Muscle layer of duodenum (tissue), 2 donors: ENCODE results near the gene ZNF324B.
"Not testable (repeated sequence)": the region's sequence is repeated elsewhere in the genome, so short reads cannot be mapped to it uniquely, and the experiment has no call there.

Experiments
- H3K27ac ChIP-seq: one replicate; pipeline ENCODE4 v1.7.0; 2013; ENCODE audit warnings: mild to moderate bottlenecking, low read length
- H3K27me3 ChIP-seq: one replicate; pipeline ENCODE4 v1.7.0; 2013; ENCODE audit warnings: low read depth, mild to moderate bottlenecking, control low read depth, low read length
- H3K36me3 ChIP-seq, 2 donors: one replicate each; pipeline ENCODE4 v1.7.0; 2013; ENCODE audit warnings: low read length in 2 of 2, control low read depth in 1 of 2, mild to moderate bottlenecking in 1 of 2; ENCODE audit not compliant: insufficient read depth in 2 of 2, control insufficient read depth in 1 of 2
- H3K4me1 ChIP-seq, 2 donors: one replicate each; pipeline ENCODE4 v1.7.0; 2013; ENCODE audit warnings: low read length in 2 of 2, mild to moderate bottlenecking in 2 of 2, control low read depth in 1 of 2, moderate library complexity in 1 of 2; ENCODE audit not compliant: insufficient read depth in 2 of 2, control insufficient read depth in 1 of 2
- H3K4me3 ChIP-seq, 2 donors: one replicate each; pipeline ENCODE4 v1.7.0; 2013; ENCODE audit warnings: low read length in 2 of 2, low read depth in 1 of 2, mild to moderate bottlenecking in 1 of 2
- H3K9me3 ChIP-seq, 2 donors: one replicate each; pipeline ENCODE4 v1.7.0; 2013; ENCODE audit warnings: low read length in 2 of 2, control low read depth in 1 of 2, mild to moderate bottlenecking in 1 of 2; ENCODE audit not compliant: control insufficient read depth in 1 of 2
- donor health status: healthy.

The ZNF324B gene

GRCh38 chr19:58451358-58452101, at the start of gene ZNF324B:
ZNF324B (plus strand) TSS chr19:58451622; CDS start chr19:58453702, 2,080 bp downstream.
- peaks cover 0 to 25% of the 10 kb centered on the region in 2 donors for H3K36me3 ChIP-seq
- no peak within 1 kb of the TSS for H3K27ac ChIP-seq
- H3K4me3 ChIP-seq: peak within 1 kb of the TSS; percentile 76 to 91
- H3K4me1 ChIP-seq: peaks cover 5 to 10% of the 10 kb centered on the region in 2 donors
- no peaks in the 10 kb centered on the region for H3K27me3 ChIP-seq
- no peaks in the 10 kb centered on the region for H3K9me3 ChIP-seq

- H3K27ac ChIP-seq: no peak overlapping the region
- peaks cover 0 to 13% of the 10 kb centered on the region in 2 donors for H3K4me1 ChIP-seq
- peak overlapping the region; percentile 61 to 74 for H3K4me3 ChIP-seq
- H3K36me3 ChIP-seq: no peaks in the 10 kb centered on the region
- H3K9me3 ChIP-seq: no peaks in the 10 kb centered on the region
- H3K27me3 ChIP-seq: peaks cover 8% of the 10 kb centered on the region
Measured at GRCh38 chr19:58401840-58402421, 49.5 kb upstream of the ZNF324B start.

- not testable (repeated sequence) for H3K9me3 ChIP-seq, H3K4me3 ChIP-seq, H3K36me3 ChIP-seq
Measured at GRCh38 chr19:58403920-58404478, 47.4 kb upstream of the ZNF324B start.

DNA sequence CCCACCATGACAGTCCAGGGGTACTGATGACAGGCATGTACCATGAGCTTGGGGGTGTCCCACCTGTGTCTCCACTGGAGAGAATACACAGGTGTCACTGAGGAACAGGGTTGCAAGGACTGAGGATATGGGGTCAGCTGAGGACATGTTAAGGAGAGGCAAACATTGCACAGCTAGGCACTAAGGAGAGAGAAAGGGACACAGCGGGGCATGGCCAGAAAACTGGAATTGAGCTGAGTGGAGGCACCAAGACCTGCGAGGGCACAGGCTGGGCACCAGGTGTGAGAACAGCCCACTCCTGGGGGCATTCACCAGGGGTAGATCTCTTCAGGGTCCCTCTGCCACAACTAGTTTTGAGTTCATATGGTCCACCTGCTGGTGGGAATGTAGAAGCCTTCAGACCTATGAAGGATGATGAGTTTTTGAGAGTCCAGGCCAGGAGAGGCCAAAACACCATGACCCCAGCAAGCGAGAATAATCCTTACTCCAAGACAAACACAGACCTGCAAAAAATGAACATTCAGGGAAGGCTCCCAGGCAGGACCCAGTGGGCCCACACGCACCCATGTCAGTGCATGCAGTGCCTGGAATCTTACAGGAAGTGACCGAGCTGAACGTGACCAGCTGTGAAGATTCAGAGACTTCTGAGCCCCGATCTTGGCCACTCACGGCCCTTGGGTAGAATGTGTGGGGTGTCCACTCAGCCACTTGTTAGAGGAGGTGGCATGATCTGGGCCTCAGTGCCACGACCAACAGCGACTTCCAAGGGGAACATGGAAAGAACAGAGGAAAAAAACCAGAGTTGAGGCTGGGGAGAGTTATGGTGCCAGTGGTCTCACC, 44.4 kb upstream of the ZNF324B start:
- Histone ChIP-seq H3K27ac (no peak overlapping the region), H3K36me3 (no peaks in the 10 kb centered on the region), H3K27me3 (no peaks in the 10 kb centered on the region), H3K4me3 (peak overlapping the region; percentile 89 to 99), H3K4me1 (peaks cover 14 to 24% of the 10 kb centered on the region in 2 donors), H3K9me3 (no peaks in the 10 kb centered on the region)

More at GRCh38 chr19:58403920-58404478, 47.4 kb upstream of the ZNF324B start:
- H3K27ac ChIP-seq, H3K27me3 ChIP-seq: not testable (repeated sequence)
- H3K4me1 ChIP-seq: peaks cover 7 to 24% of the 10 kb centered on the region in 2 donors

- Histone ChIP-seq H3K27ac (peak overlapping the region; percentile 83), H3K36me3 (no peaks in the 10 kb centered on the region), H3K27me3 (no peaks in the 10 kb centered on the region), H3K9me3 (no peaks in the 10 kb centered on the region), H3K4me3 (peak overlapping the region; percentile 89 to 99), H3K4me1 (peaks cover 14 to 24% of the 10 kb centered on the region in 2 donors)
Measured at GRCh38 chr19:58407658-58408151, 43.7 kb upstream of the ZNF324B start.

DNA sequence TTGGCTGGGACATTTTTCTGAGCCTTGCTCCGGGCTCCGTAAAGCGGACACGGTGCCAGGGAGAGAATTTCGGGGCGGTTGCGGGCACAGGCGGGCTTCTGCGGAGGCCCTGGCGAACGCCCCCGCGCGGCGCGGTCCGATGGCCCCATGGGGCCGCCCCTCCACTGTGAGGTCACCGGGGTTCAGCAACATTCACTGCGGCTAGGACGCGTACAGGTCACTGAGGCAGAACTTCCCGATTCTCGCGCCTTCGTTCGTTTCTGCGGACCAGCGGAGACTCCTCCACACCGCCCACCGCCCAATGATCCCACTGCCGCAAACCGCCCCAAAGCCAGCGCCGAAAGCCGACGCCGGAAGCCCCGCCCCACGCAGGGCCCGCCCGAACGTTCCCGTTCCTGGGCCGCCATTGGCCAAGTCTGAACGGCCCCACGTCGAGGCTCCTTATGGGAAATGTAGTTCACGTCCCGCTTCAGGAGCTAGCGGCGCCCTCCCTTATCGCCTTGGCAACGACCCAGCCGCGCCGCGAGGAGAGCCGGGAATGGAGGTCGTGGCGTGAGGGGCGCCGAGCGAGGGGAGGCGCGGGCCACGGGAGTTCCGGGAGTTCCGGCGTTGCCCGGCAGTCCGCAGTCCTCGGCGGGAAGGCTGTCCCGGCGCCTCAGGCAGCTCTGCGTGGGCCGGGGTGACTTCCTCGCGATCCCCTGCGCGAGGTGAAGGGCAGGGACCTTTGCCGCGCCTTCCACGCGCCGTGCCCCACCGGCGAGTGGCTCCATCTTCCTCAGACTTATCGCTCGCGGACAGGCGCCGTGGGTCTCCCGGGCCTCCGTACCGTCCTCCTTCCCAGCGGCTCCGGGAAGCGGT, 43.0 kb upstream of the ZNF324B start, which contains the start of gene ZNF584:
ZNF584 (plus strand) TSS at position 498 of the 858 bp plus-strand sequence. CDS start 499 bp downstream, outside the sequence.
- H3K4me1 ChIP-seq: peaks cover 14 to 24% of the 10 kb centered on the region in 2 donors
- no peaks in the 10 kb centered on the region for H3K9me3 ChIP-seq
- H3K36me3 ChIP-seq: no peaks in the 10 kb centered on the region
- H3K27me3 ChIP-seq: no peaks in the 10 kb centered on the region
- H3K4me3 ChIP-seq: peak within 1 kb of the TSS; percentile 89 to 99
- H3K27ac ChIP-seq: peak within 1 kb of the TSS; percentile 83

DNA sequence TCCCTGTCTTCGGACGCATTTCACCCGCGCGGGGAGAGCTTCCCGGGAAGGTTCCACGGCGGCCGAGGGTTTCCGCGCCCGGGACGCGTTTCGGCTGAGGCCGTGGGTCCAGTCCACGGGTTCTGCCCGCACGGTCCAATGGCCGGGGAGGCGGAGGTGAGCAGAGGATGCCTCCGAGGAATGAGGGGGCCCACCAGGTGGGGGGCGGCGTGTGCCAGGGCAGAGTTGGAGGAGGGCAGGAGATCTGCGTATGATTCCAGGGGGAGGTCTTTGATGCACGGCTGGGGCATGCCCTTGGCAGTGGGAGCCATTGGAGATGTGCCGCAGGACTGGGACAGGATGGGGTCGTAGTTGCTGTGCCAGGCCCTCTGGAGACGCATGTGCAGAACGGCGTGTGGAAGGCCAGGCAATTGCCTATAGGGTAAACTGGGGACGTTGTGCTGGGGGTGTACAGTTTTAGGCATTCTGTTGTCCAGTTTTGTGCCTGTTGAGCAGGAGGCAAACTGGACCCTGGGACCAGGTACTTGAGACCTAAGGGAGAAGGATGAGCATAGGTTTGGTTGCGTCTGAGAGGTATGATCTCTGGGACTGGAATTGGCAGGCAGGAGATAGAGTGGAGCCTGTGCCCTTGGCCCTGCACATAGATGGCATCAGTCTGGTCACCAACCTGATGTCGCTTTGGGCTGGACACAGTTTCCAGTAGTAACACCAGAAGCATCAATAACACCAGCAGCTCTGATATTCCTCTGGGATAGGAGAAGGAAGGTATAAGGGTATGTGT, 42.2 kb upstream of the ZNF324B start:
- Histone ChIP-seq H3K27ac (peak overlapping the region; percentile 83), H3K4me1 (peaks cover 14 to 24% of the 10 kb centered on the region in 2 donors), H3K9me3 (no peaks in the 10 kb centered on the region), H3K4me3 (peak overlapping the region; percentile 89 to 99), H3K36me3 (no peaks in the 10 kb centered on the region), H3K27me3 (no peaks in the 10 kb centered on the region)

- Histone ChIP-seq H3K4me1 (no peaks in the 10 kb centered on the region), H3K9me3 (peaks cover 2 to 4% of the 10 kb centered on the region in 2 donors), H3K27me3 (no peaks in the 10 kb centered on the region), H3K4me3 (no peak overlapping the region), H3K27ac (no peak overlapping the region), H3K36me3 (peaks cover 23 to 49% of the 10 kb centered on the region in 2 donors)
Measured at GRCh38 chr19:58416604-58417003, 34.8 kb upstream of the ZNF324B start.

- Histone ChIP-seq H3K4me3 (no peak overlapping the region), H3K9me3 (peaks cover 2 to 4% of the 10 kb centered on the region in 2 donors), H3K4me1 (no peaks in the 10 kb centered on the region), H3K36me3 (peaks cover 23 to 49% of the 10 kb centered on the region in 2 donors), H3K27me3 (no peaks in the 10 kb centered on the region), H3K27ac (no peak overlapping the region)
Measured at GRCh38 chr19:58417071-58417470, 34.4 kb upstream of the ZNF324B start.
